Bone marrow (tissue), 2 donors: ENCODE results near the gene CCDC28A.

ENCODE experiments used
- DNase-seq, 2 donors: peaks; one replicate each; lab custom pipeline; 2025; lab: John Stamatoyannopoulos, UW

The CCDC28A gene

DNA sequence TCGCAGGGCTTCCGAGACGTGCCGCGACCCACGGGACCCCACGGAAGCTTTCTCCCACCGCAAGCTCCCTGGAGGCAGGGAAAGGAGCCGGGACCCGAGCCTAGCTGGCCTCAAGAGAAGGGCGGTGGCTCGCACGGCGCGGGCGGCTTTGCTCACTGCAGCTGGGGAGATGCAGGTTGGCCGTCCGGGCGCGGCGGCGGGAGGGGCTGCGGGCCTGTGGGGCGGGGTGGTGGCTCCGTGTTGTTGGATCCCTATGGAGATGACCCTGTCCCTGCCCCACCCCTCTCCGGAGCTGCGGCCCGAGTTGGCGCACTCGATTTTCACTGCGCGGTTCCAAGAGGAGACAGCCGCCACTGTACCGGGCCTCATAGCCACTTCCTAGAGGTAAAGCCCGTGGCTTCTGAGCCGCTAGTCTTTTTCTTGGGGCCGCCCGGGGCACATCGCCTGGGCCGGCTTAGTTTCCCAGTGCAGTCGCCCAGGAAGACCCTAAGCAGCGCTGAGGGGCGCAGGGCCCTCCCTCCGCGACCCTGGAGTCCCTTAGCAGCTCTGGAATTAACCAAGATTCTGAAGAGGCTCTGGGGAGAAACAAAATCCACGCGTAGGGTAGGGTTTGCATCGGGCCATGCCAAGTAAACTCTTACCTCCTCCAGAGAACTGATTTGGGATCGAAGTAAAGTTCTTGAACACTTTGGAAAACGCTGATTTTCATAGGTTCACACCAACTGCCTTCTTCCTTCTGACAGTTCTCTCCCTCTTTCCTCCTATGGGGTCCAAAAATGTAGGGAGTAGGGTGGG lies 22.4 kb downstream of the CCDC28A start, which contains the start of gene ECT2L:
TSS of gene ECT2L (plus strand) at position 279 of the 795 bp plus-strand sequence. CDS start 17,188 bp downstream, outside the sequence.
- DNase-seq = no peak

DNA sequence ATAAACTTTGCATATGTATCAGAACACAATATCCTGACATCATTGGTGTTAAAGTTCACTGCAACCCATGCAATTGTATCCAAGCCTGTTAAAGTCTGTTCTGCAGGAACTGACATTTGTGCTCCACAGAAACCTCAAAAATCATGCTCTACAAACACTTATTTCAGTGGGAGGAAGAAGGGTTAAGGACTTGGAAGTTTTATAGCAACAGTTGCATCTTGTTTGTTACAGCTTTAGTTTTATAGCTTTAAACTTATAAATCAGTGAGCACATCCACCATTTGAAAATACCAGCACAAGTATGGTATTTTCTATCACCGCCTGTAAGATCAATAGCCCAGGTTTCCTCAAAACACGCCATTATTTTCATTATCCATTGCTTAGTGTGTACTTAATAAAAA lies 23.2 kb downstream of the CCDC28A start:
- no peak for DNase-seq

DNA sequence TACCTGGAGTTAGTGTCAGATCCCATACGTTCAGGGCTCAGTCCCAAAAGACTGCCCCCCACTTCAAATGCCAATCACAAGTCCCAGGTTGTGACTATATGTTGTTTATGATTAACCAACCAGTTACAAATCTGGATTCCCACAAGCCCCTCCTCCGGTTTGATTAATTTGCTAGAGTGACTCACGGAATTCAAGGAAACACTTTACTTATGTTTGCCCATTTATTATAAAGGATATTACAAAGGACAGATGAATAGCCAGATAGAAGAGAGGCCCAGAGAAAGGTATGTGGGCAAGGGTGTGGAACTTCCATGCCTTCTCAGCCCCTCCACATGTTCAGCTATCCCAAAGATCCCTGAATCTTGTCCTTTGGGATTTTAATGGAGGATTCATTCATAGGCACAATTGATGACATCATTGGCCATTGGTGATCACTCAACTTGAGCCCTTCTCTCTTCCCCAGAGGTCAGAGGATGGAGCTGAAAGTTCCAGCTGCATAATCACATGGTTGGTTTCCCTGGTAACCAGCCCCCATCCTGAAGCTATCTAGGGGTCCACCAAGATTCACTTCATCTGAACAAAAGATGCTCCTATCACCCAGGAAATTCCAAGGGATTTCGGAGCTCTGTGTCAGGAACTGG lies 24.4 kb downstream of the CCDC28A start:
- no peak for DNase-seq

DNA sequence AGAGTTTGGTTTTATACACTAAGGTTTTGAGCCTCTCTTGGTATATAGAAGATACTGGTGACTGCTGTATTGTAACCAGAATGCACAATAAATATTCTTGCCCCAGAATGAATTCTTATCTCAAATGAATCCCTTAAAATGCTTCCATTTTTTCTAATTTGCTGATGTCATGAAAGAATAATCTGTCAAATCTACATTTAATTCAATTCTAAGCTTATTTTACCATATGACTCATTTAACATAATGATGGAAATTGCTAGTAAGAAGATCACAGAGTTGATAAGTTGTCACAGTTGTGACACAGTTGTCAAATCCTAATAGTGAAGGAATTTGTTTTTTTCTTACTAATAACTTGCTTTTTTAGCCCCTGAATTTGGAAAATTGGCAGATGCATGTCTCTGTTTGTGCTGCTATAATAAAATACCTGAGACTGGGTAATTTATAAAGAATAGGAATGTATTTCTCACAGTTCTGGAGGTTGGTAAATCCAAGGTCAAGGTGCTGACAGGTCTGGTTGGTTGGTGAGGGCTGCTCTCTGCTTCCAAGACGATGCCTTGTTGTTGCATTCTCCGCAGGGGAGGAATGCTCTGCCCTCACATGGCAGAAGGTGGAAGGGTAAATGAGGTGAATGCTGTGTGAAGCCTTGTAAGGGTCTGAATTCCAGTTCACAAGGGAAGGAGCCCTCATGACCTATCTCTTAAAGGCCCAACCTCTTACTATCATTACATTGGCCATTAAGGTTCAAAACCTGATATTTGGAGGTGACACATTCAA lies 27.0 kb downstream of the CCDC28A start:
- no peak for DNase-seq

DNA sequence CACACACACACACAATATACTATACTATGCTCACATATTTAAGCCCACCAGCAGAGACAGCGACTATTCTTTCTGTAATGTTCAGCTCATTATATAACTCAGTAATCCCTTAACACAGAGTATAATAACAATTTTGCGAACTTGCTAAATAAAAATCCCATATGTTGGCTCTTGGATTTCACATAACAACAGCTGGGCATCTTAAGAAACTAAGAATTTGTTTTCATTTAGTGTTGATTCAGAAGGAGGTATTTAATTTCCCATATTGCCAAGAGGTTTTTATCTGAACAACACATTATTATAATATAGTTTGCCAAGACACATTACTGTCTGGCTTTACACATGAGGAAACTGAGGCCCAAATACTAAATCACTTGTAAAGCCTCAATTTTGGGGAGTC lies 29.8 kb downstream of the CCDC28A start:
- DNase-seq = no peak

DNA sequence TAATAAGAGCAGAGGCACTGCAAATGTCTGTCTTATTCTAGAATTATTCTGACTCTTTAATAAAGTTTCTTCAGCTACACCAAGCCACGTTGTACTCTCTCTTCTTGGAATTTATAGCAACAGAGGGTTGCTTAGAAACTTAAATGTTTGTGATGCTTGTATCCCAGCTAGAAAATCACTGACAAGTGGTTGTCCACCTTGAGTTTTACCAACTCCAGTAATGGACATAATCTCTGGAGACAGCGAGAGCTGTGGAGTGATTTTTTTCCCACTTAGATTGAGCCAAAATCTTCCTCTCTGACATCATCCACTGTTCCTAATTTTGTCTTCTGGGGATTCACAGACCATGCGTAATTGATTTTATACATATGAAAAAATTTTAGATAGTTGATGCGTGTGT lies 30.3 kb downstream of the CCDC28A start:
- DNase-seq = no peak

DNA sequence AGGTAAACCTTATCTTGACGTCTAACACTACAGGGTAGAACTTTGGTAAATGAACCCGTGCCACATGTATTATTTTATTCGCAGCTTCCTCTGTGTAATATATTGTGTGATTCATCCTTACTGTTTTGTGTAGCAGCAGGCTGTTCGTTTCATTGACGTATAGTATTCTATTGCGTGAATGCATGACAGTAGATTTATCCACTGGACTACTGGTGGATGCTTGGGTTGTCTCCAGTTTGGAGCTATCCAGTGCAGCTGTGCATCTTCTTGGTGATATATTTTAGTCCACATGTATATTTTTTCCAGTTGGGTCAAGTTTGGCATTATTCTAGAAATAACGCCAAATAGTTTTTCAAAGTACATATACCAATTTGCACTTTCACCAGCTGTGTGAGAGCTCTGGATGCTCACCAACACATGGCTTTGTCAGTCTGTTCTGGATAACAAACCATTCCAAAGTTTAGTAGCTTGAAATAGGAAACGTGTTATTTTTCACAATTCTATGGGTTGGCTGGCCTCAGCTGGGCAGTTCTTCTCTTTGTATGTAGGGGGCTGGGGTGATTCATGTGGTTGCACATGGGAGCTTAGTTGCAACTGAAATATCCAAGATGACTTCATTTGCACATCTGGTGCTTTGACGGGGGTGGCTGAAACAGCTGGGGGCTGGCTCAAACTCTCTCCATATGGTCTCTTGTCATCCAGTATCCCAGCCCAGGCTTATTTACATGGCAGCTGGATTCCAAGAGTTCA lies 31.6 kb downstream of the CCDC28A start:
- no peak for DNase-seq

DNA sequence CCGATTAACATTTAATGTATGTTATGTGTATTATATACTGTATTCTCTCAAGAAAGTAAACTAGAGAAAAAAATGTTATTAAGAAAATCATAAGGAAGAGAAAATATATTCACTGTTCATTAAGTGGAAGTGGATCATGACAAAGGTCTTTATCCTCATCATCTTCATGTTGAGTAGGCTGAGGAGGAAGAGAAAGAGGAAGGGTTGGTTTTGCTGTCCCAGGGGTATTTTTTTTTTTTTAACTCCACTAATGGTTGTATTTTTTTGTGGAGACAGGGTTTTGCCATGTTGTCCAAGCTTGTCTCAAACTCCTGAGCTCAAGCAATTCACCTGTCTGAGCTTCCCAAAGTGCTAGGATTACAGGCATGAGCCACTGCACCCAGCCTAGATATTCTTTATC lies 33.3 kb downstream of the CCDC28A start:
- DNase-seq = no peak

DNA sequence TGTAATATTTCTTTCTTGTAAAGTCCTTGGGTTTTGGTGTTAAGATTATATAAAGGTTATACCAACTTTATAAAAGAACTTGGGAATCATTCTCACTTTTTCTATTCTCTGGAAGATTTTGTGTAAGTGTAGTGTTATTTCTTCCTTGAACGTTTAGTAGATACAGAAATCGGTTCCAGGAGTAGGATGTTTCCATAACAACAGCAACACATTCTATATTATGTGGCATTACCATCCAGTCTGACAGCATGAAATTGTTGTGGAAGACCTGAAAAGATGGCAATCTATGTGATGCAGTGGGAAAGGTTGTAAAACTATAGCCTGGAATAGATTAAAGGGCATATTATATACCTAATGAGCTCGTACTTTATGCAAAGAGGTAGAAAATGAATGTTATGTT lies 36.1 kb downstream of the CCDC28A start:
- no peak for DNase-seq

DNA sequence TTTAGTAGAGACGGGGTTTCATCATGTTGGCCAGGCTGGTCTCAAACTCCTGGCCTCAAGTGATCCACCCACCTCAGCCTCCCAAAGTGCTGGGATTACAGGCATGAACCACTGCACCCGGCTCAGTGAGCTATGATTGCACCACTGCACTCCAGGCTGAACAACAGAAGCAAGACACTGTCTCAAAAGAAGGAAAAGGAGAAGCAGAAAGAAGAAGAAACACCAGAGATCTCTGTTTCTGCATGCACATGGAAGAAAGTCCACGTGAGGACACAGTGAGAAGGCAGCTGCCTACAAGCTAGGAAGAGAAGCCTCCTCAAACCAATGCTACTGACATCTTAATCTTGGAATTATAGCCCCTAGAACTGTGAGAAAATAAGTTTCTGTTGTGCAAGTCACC lies 38.3 kb downstream of the CCDC28A start:
- DNase-seq = no peak

DNA sequence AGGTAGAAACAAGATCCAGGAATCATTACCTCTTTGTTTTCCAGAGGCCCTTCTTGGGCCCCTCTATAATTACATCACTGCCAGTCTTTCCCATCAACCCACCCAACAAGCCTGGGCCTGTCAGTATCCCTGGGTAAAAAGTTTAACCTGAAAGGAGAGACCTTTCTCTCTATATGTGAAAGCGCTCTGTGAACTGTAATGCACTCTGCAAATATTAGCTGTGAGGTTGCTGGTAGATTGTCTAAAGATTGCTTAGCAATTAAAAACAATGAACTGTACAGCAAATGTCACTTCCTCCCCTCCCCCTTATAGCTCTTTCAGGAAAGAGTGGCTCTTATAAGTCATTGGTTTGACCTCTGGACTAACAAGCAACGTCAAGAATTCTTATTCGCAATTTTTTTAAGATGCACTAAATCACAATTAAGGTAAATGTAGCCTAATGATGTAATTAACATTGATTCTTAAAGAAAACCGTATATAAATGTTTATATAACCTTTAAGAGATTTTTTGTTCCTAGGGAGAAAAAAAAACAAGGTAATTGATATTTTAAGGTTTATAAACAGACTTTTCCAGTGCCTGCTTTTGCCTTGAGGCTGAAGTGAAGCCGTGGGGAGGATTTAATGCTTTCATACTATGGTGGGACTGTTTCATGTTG lies 40.7 kb downstream of the CCDC28A start:
- DNase-seq = no peak

DNA sequence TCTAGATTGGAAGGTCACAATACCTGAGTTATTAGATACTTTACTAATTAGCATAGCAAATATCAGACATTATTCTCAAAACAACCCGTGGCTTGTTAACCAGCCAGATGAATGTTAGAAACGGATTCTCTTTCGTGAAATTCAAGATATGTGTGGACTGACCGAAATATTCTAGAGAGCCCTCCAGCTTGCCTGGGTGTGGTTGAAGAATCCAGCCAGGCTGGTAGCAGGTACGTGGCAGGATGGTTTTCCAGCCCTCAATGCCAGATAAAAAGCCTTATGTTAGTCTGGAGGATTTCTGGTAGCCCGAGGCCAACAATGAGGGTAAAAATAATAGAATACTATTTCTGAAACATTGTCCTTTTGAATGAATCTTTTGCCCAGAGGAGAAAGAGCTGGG lies 41.7 kb downstream of the CCDC28A start:
- DNase-seq = no peak

DNA sequence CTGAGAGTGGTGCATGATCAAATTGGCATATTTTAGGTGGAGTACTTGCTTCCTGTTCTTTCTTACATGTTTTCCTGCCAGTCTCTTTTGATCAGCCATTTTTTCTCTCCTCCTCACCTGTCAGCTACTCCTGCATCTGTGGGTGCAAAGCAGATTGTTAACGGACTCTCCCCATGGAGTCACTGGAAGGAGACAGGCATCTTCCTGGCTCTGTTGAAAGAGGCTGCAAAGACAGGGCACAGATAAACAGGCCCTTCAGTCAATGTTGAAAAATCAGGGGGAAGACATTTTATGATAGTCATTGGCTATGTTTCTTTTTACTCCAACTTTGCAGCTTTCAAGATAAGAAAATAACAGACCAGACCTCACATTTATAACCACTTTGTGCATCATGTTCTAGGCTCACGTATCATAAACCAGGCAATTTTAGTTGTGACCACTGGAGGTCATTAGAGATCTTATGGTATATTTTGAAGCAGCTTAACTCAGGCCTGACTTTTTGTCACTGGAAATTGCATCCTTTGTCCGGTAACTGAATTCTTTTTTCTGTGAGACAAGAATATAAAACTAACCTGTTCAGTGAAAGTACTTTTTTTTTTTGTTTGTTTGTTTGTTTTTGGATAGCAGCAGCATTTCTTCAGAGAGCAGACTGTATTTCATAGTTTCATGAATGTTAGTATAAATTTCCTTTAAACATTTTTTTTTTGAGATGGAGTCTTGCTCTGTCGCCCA lies 42.4 kb downstream of the CCDC28A start:
- peak in 1 of 2 donors; percentile 58 for DNase-seq

DNA sequence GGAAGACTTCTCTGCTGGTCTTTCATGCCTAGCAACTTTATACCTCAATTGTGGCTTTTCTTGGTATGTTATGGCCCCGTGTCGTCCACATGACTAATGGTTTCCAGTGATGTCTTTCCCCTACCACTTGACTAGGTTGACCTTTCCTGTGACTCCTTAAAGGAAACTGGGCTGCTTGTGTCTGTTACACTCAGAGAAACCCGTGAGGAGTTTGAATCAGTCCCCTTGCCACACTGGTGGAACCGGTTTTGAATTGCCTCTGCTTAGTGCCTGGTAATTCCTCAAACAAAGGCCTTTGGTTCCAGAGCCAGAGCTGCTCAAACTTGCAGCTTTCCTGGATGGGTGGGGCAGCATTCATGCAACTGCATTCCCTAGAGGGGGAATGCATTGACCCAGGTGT lies 44.2 kb downstream of the CCDC28A start:
- DNase-seq = no peak

DNA sequence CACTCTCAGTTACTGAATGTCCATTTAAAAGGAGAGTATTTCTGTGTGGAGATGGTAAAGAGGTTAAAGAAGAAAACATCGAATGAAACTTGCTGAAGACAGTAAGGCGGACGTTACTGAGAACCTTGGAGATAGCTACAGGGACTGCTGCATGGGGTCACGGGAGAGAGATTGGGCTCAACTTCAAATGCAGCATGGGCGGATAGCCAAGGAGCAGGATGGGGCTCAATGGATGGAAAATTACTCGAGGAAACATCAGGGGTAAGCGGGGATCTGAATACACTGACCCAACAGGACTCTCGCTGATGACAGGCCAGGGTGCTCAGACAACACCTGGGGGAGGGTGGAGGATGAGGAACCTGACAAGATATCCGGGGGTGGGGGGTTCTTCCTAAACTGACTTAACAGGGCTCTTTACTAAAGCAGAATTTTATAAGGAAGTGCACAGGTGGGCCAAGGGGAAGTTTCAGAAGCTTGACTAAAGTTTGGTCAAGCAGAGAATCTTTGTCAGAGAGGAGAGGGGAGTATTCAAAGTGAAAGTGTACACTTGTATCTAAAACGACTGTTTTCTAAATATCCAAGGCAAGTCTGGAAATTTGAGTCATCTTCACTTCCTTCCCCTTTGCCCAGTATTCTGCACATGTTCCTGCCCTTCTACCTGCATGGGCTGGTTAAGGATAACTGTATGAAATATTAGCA lies 45.1 kb downstream of the CCDC28A start:
- DNase-seq = peak in 1 of 2 donors; percentile 69

DNA sequence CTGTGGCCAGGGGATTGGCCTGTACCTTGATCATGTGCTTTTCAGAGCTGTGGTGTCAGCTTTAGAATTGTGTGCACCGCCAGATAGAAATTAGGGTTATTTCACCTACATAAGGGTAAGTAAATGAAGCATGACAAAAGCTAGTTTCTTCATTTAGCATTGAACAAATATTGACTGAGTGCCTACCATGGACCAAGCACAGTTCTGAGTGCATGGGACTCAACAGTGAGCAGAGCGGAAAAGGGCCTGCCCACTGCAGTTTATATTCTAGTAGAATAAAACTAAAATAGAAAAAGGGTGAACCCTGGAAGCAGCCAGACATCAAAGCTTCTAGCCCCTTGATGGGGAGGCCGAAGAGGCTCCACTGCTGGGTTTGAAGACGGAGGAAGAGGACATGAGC lies 48.0 kb downstream of the CCDC28A start:
- no peak for DNase-seq

DNA sequence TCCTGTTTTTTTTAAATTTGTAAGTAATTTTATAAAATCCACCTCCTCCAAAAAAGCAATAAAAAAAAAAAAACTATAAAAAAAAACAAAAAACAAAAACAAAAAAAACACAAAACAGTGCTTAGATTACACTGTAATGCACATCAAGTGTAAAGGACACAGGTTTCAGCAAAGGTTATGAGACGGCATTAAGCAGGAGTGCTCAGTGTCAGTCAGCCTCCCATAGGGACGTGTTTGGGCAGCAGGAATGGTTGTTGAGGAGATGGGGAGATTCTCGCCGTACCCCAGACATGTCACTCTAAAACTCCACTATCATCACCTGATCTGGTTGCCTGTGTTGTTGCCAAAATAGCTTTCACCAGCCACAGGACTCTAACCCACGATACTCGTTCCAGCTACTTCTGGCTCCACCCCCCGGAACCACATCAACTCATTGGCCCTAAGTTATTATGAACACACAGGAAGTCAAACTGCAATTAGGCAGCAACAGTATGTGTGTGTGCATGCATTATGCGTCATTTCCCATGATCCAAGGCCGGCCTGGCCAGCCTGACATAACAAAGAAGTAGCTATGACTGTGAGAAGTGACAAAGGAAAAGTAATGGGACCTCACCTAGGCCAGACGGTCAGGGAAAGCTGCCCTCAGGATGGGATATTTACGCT lies 51.0 kb downstream of the CCDC28A start:
- DNase-seq = no peak

DNA sequence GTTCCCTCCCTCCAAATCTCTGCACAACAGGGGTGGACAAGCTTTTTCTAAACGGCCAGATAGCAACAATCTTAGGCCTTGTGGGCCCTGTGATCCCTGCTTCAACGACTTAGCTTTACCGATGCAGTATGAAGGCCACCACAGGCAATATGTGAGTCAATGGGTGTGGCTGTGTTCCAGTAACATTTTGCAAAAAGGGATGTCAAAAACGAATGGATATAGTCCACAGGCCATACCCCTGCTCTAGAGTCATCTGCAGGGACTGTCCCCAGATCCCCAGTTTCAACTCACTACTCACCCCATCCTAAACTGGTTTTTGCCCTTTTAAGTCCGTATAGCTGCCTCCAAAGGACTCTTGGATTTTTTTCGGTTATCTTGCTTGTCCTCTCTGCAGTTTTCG lies 56.7 kb downstream of the CCDC28A start:
- DNase-seq = no peak

DNA sequence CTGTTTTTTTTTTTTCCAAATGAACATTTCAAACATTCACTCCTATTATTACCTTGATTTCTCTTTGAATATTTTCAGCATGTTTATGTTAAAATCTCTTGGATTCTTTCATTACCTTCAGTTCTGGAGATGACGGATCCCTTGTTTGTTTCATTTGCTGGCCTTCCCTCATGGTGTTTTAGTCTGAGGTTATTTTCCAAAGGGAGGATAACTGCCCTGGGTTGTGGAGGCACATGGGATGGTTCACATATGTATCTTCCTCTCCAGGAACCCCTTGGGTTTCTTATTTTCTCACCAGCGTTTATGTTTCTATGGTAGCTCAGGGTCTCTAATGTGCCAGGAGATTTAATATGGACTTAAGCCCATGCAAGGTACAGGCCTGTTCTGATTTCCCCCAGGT lies 58.6 kb downstream of the CCDC28A start:
- no peak for DNase-seq
